Body of pancreas (tissue), 4 donors: ENCODE results near the gene PPP2R5C. TPM values are rescaled to one million over a fixed set of nuclear protein-coding genes. Genes with fewer than 3 reads are reported as not detected.
A peak's percentile ranks its signal among the peaks of the same experiment; 100 is the strongest.

Source experiments
- ATAC-seq: fragments of 150-250 bp; one replicate; pipeline ENCODE4 v1.9.1; 2016
- DNase-seq, 4 donors: peaks; one replicate each; pipeline ENCODE4 v3.0.0-alpha.2; 2019
- H3K27ac ChIP-seq, 4 donors: fragments of 200-600 bp; sonication (generic); 1 replicate in 3 of 4; 2 replicates in 1 of 4; pipeline versions ENCODE4 v1.5.1 to v1.6.1; 2016 to 2019; ENCODE audit warnings: mild to moderate bottlenecking in 1 of 4, mixed read lengths in 1 of 4, moderate library complexity in 1 of 4
- H3K27me3 ChIP-seq, 2 donors: fragments of 200-600 bp; sonication (generic); one replicate each; pipeline ENCODE4 v1.6.0; 2016; ENCODE audit warnings: mild to moderate bottlenecking in 1 of 2
- H3K36me3 ChIP-seq, 2 donors: fragments of 200-600 bp; sonication (generic); replicated peaks in 1 of 2; 2 replicates each; pipeline ENCODE4 v1.5.1; 2016; ENCODE audit warnings: low read depth in 2 of 2; ENCODE audit not compliant: insufficient read depth in 1 of 2
- H3K4me1 ChIP-seq: fragments of 200-600 bp; sonication (generic); one replicate; pipeline ENCODE4 v1.6.0; 2016
- H3K4me3 ChIP-seq, 2 donors: fragments of 200-600 bp; sonication (generic); 1 replicate in 1 of 2; 2 replicates in 1 of 2; pipeline ENCODE4 v1.5.1; 2016 to 2019
- H3K9me3 ChIP-seq, 3 donors: fragments of 200-600 bp; sonication (generic); 1 replicate in 2 of 3; 2 replicates in 1 of 3; pipeline ENCODE4 v1.5.1; 2016
- POLR2A ChIP-seq, 3 donors: fragments of 450-650 bp; IDR thresholded peaks; one replicate each; pipeline ENCODE4 v1.6.1; 2016; ENCODE audit warnings: antibody characterized with exemption in 3 of 3, mild to moderate bottlenecking in 2 of 3
- WGBS, 2 donors: methylation state at CpG; one replicate each; pipeline ENCODE4 v1.1.5; 2017; 5-methylcytosine and 5-hydroxymethylcytosine counted together
- intact Hi-C: fragments of 100-400 bp; cut with DNase I; formaldehyde crosslinking; loops from one replicate; pipeline ENCODE4 v1.15.1; 2023
- total RNA-seq, 2 donors: library from RNA; depleted of rRNA; stranded (reverse); fragments of >200 nt; gene quantifications; one replicate each; pipeline ENCODE4 v1.1.0, GENCODE V29; 2016
- TF ChIP-seq, protein P1 (sequence below), 7 experiments: fragments of 450-650 bp in 4 of 7; fragments of 200-600 bp in 3 of 7; sonication (generic) in 3 of 7; IDR thresholded peaks; one replicate each; pipeline ENCODE4 v1.5.1; 2016 to 2019; ENCODE audit warnings: antibody characterized with exemption in 7 of 7

The PPP2R5C gene
- total RNA-seq, 2 donors from 2014 or later: 59.0 to 77.6 TPM

DNA sequence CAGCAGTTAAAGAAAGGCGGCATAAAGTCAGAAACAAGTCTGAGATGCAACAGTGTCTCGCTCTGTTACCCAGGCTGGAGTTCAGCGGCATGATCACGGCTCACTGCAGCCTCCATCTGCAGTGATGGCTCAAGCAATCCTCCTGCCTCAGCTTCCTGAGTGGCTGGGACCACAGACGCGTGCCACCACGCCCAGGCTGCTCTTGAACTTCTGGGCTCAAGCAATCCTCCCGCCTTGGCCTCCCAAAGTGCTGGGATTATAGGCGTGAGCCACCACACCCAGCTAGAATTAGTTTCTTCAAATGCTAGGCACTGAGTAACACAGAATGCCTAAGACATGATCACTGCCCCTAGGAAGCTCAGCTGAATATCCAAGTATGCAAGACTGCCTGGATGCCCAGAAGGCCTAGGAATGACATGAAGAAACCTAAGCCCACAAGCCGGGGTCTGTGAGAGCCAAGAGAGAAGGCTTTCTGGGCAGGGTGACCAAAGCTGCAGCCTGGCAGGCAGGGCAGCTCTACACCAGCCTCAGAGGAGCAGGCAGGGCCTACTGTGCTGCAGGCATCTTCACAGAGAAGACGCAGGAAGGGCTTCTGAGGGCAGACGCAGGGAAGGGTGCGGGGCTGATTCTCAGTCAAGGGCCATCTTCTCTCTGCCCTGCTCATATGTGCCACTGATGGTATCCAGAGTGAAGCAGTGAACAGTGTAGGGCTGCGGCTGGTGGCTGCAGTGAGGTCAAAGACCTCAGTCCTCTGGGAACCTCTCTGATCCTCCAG lies 4.3 kb upstream of the PPP2R5C start:
- ATAC-seq: no peak
- no peak for DNase-seq
- no peak overlapping the region for H3K4me3 ChIP-seq
- peaks cover 6% of the 10 kb centered on the region for H3K4me1 ChIP-seq
- 88 to 89% methylated on average over 14 of the region's 14 CpGs for WGBS, 2 donors
- TF ChIP-seq, protein P1, sequence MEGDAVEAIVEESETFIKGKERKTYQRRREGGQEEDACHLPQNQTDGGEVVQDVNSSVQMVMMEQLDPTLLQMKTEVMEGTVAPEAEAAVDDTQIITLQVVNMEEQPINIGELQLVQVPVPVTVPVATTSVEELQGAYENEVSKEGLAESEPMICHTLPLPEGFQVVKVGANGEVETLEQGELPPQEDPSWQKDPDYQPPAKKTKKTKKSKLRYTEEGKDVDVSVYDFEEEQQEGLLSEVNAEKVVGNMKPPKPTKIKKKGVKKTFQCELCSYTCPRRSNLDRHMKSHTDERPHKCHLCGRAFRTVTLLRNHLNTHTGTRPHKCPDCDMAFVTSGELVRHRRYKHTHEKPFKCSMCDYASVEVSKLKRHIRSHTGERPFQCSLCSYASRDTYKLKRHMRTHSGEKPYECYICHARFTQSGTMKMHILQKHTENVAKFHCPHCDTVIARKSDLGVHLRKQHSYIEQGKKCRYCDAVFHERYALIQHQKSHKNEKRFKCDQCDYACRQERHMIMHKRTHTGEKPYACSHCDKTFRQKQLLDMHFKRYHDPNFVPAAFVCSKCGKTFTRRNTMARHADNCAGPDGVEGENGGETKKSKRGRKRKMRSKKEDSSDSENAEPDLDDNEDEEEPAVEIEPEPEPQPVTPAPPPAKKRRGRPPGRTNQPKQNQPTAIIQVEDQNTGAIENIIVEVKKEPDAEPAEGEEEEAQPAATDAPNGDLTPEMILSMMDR (IDR thresholded peaks at IDR 0.05): no peak
- TF ChIP-seq POLR2A (IDR thresholded peaks at IDR 0.05): no peak
- no peaks in the 10 kb centered on the region for H3K9me3 ChIP-seq
- no peak overlapping the region for H3K27ac ChIP-seq
- H3K36me3 ChIP-seq: no peaks in the 10 kb centered on the region
- no peaks in the 10 kb centered on the region for H3K27me3 ChIP-seq
- intact Hi-C loops: no loop called here

DNA sequence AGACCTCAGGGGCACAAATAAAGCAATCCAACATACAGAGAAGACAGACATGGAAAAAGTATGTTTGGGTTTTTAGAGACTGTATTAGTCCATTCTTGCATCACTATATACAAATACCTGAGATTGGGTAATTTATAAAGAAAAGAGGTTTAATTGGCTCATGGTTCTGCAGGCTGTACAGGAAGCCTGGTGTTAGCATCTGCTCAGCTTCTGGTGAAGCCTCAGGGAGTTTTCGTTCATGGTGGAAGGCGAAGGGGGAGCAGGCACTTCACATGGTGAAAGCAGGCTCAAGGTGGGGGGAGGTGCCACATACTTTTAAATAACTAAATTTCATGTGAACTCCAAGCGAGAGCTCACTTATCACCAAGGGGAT lies 3.7 kb upstream of the PPP2R5C start:
- Histone ChIP-seq H3K4me3 (no peak overlapping the region), H3K36me3 (no peaks in the 10 kb centered on the region), H3K27ac (no peak overlapping the region), H3K9me3 (no peaks in the 10 kb centered on the region), H3K27me3 (no peaks in the 10 kb centered on the region), H3K4me1 (peaks cover 12% of the 10 kb centered on the region)
- DNase-seq (no peak), ATAC-seq (no peak)
- intact Hi-C loops: no loop called here
- TF ChIP-seq, protein P1 (IDR thresholded peaks at IDR 0.05): no peak
- TF ChIP-seq POLR2A (IDR thresholded peaks at IDR 0.05): no peak
- WGBS, 2 donors: 80 to 87% methylated on average over 3 of the region's 3 CpGs

DNA sequence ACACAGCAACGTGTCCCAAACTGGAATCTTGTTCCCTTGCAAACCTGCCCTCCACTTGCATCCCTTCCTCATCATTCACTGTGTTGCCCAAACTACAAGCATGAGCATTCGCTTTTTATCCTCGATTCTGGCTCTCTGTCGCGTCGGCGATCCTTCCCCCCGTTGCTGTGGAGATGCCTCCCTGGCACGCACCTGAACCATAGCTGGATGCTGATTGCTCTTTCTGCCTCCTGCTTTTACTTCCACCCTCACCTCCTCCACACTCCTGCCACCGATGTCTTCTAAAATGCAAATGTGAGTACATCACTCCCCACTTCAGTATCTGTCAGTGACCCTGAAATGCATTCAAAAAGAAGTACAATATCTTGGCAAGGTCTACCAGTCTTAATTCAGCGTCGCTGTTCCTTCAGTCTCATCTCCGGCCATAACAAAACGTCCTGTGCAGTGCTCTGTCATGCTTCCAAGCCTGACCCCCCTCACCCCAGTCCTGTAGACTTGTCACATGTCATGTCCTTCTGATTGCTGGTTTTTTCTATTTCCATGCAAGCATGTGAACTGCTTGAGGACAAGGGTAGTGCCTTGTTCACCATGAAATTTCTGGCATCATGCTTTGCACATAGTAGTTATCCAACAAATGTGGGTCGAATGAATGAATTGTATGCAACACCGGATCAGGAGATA lies 2.5 kb upstream of the PPP2R5C start:
- Histone ChIP-seq H3K27ac (no peak overlapping the region), H3K9me3 (no peaks in the 10 kb centered on the region), H3K4me3 (no peak overlapping the region), H3K36me3 (no peaks in the 10 kb centered on the region), H3K4me1 (peaks cover 21% of the 10 kb centered on the region), H3K27me3 (no peaks in the 10 kb centered on the region)
- TF ChIP-seq, protein P1 (IDR thresholded peaks at IDR 0.05): no peak
- TF ChIP-seq POLR2A (IDR thresholded peaks at IDR 0.05): no peak
- WGBS, 2 donors: 77% methylated on average over 16 of the region's 16 CpGs
- ATAC-seq: no peak
- intact Hi-C loops: no loop called here
- no peak for DNase-seq

DNA sequence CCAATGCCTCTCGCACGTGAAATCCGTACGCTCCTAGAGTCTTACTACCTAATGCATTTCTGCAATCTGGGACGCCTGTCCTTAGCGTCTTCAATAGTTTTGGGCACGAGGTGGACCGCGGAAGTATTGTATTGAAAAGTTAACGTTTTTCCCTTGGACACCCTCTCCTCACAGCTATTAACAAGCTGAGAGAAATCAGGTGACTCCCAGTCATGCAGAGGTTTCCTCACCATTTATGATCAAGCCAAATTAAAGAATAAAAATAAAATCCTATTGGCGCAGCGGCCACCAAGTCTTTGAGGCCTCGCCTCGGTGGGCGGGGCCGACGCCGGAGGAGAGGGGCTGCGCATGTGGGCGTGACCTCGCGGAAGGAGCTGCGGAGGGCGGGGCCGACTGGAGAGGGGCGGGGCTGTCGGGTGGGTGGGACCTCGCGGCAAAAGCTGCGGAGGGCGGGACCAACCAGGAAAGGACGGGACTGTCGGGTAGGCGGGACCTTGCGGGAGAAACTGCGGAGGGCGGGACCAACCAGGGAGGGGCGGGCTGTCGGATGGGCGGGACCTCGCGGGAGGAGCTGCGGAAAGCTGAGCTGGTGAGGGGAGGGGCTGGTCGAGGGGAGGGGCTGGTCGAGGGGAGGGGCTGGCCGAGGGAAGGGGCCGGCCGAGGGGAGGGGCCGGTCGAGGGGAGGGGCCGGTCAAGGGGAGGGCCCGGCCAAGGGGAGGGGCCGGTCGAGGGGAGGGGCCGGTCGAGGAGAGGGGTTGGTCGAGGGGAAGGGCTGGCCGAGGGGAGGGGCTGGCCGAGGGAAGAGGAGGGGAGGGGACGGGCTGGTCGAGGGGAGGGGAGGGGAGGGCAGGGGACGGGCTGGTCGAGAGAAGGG lies 1.1 kb upstream of the PPP2R5C start:
- Histone ChIP-seq H3K27me3 (no peaks in the 10 kb centered on the region), H3K4me1 (peaks cover 21% of the 10 kb centered on the region), H3K27ac (peak overlapping the region; percentile 95 to 98 (median 96)), H3K9me3 (no peaks in the 10 kb centered on the region), H3K36me3 (no peaks in the 10 kb centered on the region), H3K4me3 (no peak overlapping the region)
- ATAC-seq (peak; percentile 85), DNase-seq (peak; percentile 98 to 99 (median 99))
- 2% methylated on average over 38 to 42 of the region's 63 CpGs for WGBS, 2 donors
- TF ChIP-seq, protein P1 (IDR thresholded peaks at IDR 0.05): peak in 1 of 7 experiments; percentile 13
- TF ChIP-seq POLR2A (IDR thresholded peaks at IDR 0.05): peak in 2 of 3 donors; percentile 16 to 20
- intact Hi-C loops: no loop called here
